A549 (cell line): Measurements from ENCODE around the gene EHD2.

Experiments
- BHLHE40 ChIP-seq: IDR thresholded peaks from 2 replicates; pipeline ENCODE4 v1.6.1; 2012; ENCODE audit warnings: low read depth, low read length, inconsistent platforms
- EP300 ChIP-seq, 2 experiments: fragments of >200 bp; sonication (Bioruptor Twin); formaldehyde crosslinking; IDR thresholded peaks; 2 replicates in 1 of 2; 3 replicates in 1 of 2; pipeline ENCODE4 v1.6.1; 2016 to 2017
- HDAC2 ChIP-seq: fragments of 200-600 bp; sonication (generic); IDR thresholded peaks from 2 replicates; pipeline ENCODE4 v1.6.1; 2016
- JUN ChIP-seq, 2 experiments: fragments of >200 bp; sonication (Bioruptor Twin); formaldehyde crosslinking; IDR thresholded peaks; 2 replicates in 1 of 2; 3 replicates in 1 of 2; pipeline ENCODE4 v1.6.1; 2016 to 2017
- MAZ ChIP-seq: fragments of 150-350 bp; IDR thresholded peaks from 2 replicates; pipeline ENCODE4 v1.6.1; 2014; ENCODE audit warnings: antibody characterized with exemption, low read depth, low read length, borderline replicate concordance
- POLR2A ChIP-seq: IDR thresholded peaks from 2 replicates; pipeline ENCODE4 v1.6.1; 2012; ENCODE audit warnings: mild to moderate bottlenecking, low read length
- POLR2AphosphoS2 ChIP-seq: conservative IDR thresholded peaks from 2 replicates; pipeline ENCODE4 v1.6.1; 2012; ENCODE audit warnings: low read length, improper control_type of control experiment, inconsistent platforms
- RCOR1 ChIP-seq: fragments of 150-350 bp; IDR thresholded peaks from 2 replicates; pipeline ENCODE4 v1.6.1; 2014; ENCODE audit warnings: antibody characterized with exemption, low read length, low read depth
- RNF2 ChIP-seq: fragments of 200-600 bp; sonication (generic); IDR thresholded peaks from 2 replicates; pipeline ENCODE4 v1.6.1; 2016; ENCODE audit warnings: low read depth, mild to moderate bottlenecking, antibody characterized with exemption, moderate library complexity, borderline replicate concordance
- TF ChIP-seq, protein P1 (sequence below): fragments of >200 bp; sonication (Bioruptor Twin); formaldehyde crosslinking; IDR thresholded peaks from 3 replicates; pipeline ENCODE4 v1.5.1; 2016
- TF ChIP-seq, protein P2 (sequence below): fragments of 450-650 bp; IDR thresholded peaks from 2 replicates; pipeline ENCODE4 v1.6.1; 2014; ENCODE audit warnings: antibody characterized with exemption

DNA sequence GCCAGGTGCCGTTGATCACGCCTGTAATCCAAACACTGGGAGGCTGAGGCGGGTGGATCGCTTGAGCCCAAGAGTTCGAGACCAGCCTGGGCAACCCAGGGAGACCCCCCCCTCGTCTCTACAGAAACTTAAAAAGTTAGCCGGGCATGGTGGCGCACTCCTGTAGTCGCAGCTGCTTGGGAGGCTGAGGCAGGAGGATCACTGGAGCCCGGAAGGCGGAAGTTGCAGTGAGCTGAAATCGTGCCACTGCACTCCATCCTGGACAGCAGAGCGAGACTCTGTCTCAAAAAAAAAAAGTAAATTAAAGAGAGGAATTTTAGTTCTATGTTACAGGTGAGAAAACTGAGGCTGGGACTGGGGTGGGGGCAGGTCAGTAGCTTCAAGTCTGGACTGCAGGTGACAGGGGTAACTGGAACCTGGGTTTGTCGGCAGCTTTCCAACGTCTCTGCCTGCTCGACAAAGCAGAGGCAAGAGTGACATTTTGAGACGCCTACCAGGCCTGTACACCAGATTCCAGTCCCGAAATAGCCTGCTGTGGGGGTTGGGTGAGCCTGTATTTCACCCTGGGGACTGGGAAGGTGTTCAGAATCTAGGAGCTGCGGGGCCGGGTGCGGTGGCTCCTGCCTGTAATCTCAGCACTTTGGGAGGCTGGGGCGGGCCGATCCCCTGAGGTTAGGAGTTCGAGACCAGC, 66.4 kb downstream of the EHD2 start:
- TF ChIP-seq EP300 (IDR thresholded peaks at IDR 0.05), result no peak
- no peak for TF ChIP-seq BHLHE40
- TF ChIP-seq, protein P1, sequence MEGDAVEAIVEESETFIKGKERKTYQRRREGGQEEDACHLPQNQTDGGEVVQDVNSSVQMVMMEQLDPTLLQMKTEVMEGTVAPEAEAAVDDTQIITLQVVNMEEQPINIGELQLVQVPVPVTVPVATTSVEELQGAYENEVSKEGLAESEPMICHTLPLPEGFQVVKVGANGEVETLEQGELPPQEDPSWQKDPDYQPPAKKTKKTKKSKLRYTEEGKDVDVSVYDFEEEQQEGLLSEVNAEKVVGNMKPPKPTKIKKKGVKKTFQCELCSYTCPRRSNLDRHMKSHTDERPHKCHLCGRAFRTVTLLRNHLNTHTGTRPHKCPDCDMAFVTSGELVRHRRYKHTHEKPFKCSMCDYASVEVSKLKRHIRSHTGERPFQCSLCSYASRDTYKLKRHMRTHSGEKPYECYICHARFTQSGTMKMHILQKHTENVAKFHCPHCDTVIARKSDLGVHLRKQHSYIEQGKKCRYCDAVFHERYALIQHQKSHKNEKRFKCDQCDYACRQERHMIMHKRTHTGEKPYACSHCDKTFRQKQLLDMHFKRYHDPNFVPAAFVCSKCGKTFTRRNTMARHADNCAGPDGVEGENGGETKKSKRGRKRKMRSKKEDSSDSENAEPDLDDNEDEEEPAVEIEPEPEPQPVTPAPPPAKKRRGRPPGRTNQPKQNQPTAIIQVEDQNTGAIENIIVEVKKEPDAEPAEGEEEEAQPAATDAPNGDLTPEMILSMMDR, result no peak
- no peak for TF ChIP-seq POLR2A
- no peak for TF ChIP-seq MAZ
- TF ChIP-seq HDAC2, result no peak
- no peak for TF ChIP-seq JUN (IDR thresholded peaks at IDR 0.05)
- no peak for TF ChIP-seq RCOR1
- TF ChIP-seq, protein P2, sequence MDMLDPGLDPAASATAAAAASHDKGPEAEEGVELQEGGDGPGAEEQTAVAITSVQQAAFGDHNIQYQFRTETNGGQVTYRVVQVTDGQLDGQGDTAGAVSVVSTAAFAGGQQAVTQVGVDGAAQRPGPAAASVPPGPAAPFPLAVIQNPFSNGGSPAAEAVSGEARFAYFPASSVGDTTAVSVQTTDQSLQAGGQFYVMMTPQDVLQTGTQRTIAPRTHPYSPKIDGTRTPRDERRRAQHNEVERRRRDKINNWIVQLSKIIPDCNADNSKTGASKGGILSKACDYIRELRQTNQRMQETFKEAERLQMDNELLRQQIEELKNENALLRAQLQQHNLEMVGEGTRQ, result no peak
- TF ChIP-seq POLR2AphosphoS2, result no peak
- TF ChIP-seq RNF2, result no peak
